HTERT RPE-1 (cell line): ENCODE measurements around the gene ANXA2.
"Not testable (repeated sequence)": the region's sequence is repeated elsewhere in the genome, so short reads cannot be mapped to it uniquely, and the experiment has no call there.

Source experiments
- in situ Hi-C: fragments of 300-500 bp; cut with MboI; formaldehyde crosslinking; loops from 4 replicates; pipeline ENCODE4 v1.14.3; 2020; ENCODE audit warnings: low sequenced_read_pairs

Gene ANXA2

GRCh38 chr15:60346653-60347052 lies 51.1 kb downstream of the ANXA2 start:
- in situ Hi-C loops = no loop called here

- in situ Hi-C loops = no loop called here
Measured at GRCh38 chr15:60346077-60346476, 51.7 kb downstream of the ANXA2 start.

- in situ Hi-C loops = no loop called here
Measured at GRCh38 chr15:60345598-60345997, 52.2 kb downstream of the ANXA2 start.

GRCh38 chr15:60344987-60345386 lies 52.8 kb downstream of the ANXA2 start:
- in situ Hi-C loops = no loop called here

- in situ Hi-C loops = no loop called here
Measured at GRCh38 chr15:60344461-60344860, 53.3 kb downstream of the ANXA2 start.

GRCh38 chr15:60343221-60343970 lies 54.4 kb downstream of the ANXA2 start:
- in situ Hi-C loops = no loop called here

- in situ Hi-C loops = no loop called here
Measured at GRCh38 chr15:60340207-60340921, 57.4 kb downstream of the ANXA2 start.

- in situ Hi-C loops = no loop called here
Measured at GRCh38 chr15:60339236-60339635, 58.5 kb downstream of the ANXA2 start.

GRCh38 chr15:60338810-60339209 lies 59.0 kb downstream of the ANXA2 start:
- in situ Hi-C loops = no loop called here

- in situ Hi-C loops = no loop called here
Measured at GRCh38 chr15:60337076-60337475, 60.7 kb downstream of the ANXA2 start.

- in situ Hi-C loops = not testable (repeated sequence)
Measured at GRCh38 chr15:60335296-60335695, 62.5 kb downstream of the ANXA2 start.

GRCh38 chr15:60328852-60329443 lies 68.8 kb downstream of the ANXA2 start:
- in situ Hi-C loops = no loop called here

GRCh38 chr15:60326824-60327654 lies 70.7 kb downstream of the ANXA2 start:
- in situ Hi-C loops = no loop called here

GRCh38 chr15:60326343-60326742 lies 71.4 kb downstream of the ANXA2 start:
- in situ Hi-C loops = no loop called here

GRCh38 chr15:60325905-60326304 lies 71.9 kb downstream of the ANXA2 start:
- in situ Hi-C loops = no loop called here

GRCh38 chr15:60324706-60325438 lies 72.9 kb downstream of the ANXA2 start:
- in situ Hi-C loops = no loop called here

- in situ Hi-C loops = no loop called here
Measured at GRCh38 chr15:60323322-60323721, 74.5 kb downstream of the ANXA2 start.

- in situ Hi-C loops = no loop called here
Measured at GRCh38 chr15:60320365-60320764, 77.4 kb downstream of the ANXA2 start.

GRCh38 chr15:60318216-60318867 lies 79.4 kb downstream of the ANXA2 start:
- in situ Hi-C loops = no loop called here

GRCh38 chr15:60316961-60317360 lies 80.8 kb downstream of the ANXA2 start:
- in situ Hi-C loops = no loop called here
